Liver (tissue), 9 donors: Measurements from ENCODE around the gene TOM1L2. TPM values are rescaled to one million over a fixed set of nuclear protein-coding genes. Genes with fewer than 3 reads are reported as not detected.

Experiments
- DNase-seq: peaks from one replicate; pipeline ENCODE4 v3.0.0-alpha.2; 2017; ENCODE audit warnings: low spot score
- H3K27ac ChIP-seq, 2 donors: one replicate each; pipeline ENCODE4 v1.7.0; 2013; ENCODE audit warnings: inconsistent platforms in 2 of 2, low read length in 2 of 2, control low read depth in 1 of 2, low read depth in 1 of 2, mild to moderate bottlenecking in 1 of 2
- H3K27me3 ChIP-seq, 4 donors: one replicate each; pipeline versions ENCODE4 v1.6.1 to v1.7.0; 2013; ENCODE audit warnings: low read length in 3 of 4, inconsistent platforms in 1 of 4, mild to moderate bottlenecking in 1 of 4, moderate library complexity in 1 of 4; ENCODE audit not compliant: control insufficient read depth in 4 of 4, insufficient read depth in 4 of 4
- H3K36me3 ChIP-seq, 4 donors: one replicate each; pipeline versions ENCODE4 v1.6.1 to v1.7.0; 2013; ENCODE audit warnings: low read length in 3 of 4, mild to moderate bottlenecking in 3 of 4, low read depth in 1 of 4, moderate library complexity in 1 of 4; ENCODE audit not compliant: control insufficient read depth in 4 of 4, insufficient read depth in 3 of 4
- H3K4me1 ChIP-seq, 4 donors: one replicate each; pipeline versions ENCODE4 v1.6.1 to v1.7.0; 2013; ENCODE audit warnings: low read length in 3 of 4, mild to moderate bottlenecking in 3 of 4, moderate library complexity in 1 of 4; ENCODE audit not compliant: control insufficient read depth in 4 of 4, insufficient read depth in 4 of 4
- H3K4me3 ChIP-seq, 3 donors: one replicate each; pipeline versions ENCODE4 v1.6.1 to v1.7.0; 2013; ENCODE audit warnings: low read length in 3 of 3, control low read depth in 1 of 3, low read depth in 1 of 3, mild to moderate bottlenecking in 1 of 3
- H3K9ac ChIP-seq, 2 donors: one replicate each; pipeline ENCODE4 v1.7.0; 2013; ENCODE audit warnings: low read length in 2 of 2, mild to moderate bottlenecking in 2 of 2, moderate library complexity in 2 of 2, control low read depth in 1 of 2, low read depth in 1 of 2
- H3K9me3 ChIP-seq, 4 donors: one replicate each; pipeline versions ENCODE4 v1.6.1 to v1.7.0; 2013; ENCODE audit warnings: low read length in 3 of 4; ENCODE audit not compliant: control insufficient read depth in 4 of 4
- ATF3 ChIP-seq: IDR thresholded peaks from 2 replicates; pipeline ENCODE4 v1.6.1; 2016; ENCODE audit warnings: antibody characterized with exemption
- EGR1 ChIP-seq, 2 donors: IDR thresholded peaks; 2 replicates each; pipeline ENCODE4 v1.6.1; 2016 to 2018; ENCODE audit warnings: antibody characterized with exemption in 2 of 2, low read depth in 2 of 2
- FOXA1 ChIP-seq: IDR thresholded peaks from 2 replicates; pipeline ENCODE4 v1.6.1; 2016; ENCODE audit warnings: antibody characterized with exemption
- FOXA2 ChIP-seq: IDR thresholded peaks from 2 replicates; pipeline ENCODE4 v1.6.1; 2016; ENCODE audit warnings: antibody characterized with exemption
- GABPA ChIP-seq, 2 donors: IDR thresholded peaks in 1 of 2; conservative IDR thresholded peaks in 1 of 2; 2 replicates each; pipeline ENCODE4 v1.6.1; 2016; ENCODE audit warnings: antibody characterized with exemption in 2 of 2, mild to moderate bottlenecking in 1 of 2, moderate library complexity in 1 of 2
- HNF4A ChIP-seq, 2 donors: conservative IDR thresholded peaks; 2 replicates each; pipeline ENCODE4 v1.6.1; 2016; ENCODE audit warnings: antibody characterized with exemption in 2 of 2, mild to moderate bottlenecking in 2 of 2
- HNF4G ChIP-seq: IDR thresholded peaks from 2 replicates; pipeline ENCODE4 v1.6.1; 2016; ENCODE audit warnings: antibody characterized with exemption
- JUND ChIP-seq, 2 donors: IDR thresholded peaks; 2 replicates each; pipeline ENCODE4 v1.6.1; 2016; ENCODE audit warnings: antibody characterized with exemption in 2 of 2
- NR2F2 ChIP-seq: IDR thresholded peaks from 2 replicates; pipeline ENCODE4 v1.6.1; 2016; ENCODE audit warnings: antibody characterized with exemption
- RAD21 ChIP-seq, 2 donors: IDR thresholded peaks; 2 replicates each; pipeline ENCODE4 v1.6.1; 2016; ENCODE audit warnings: antibody characterized with exemption in 2 of 2, mild to moderate bottlenecking in 2 of 2
- RXRA ChIP-seq, 2 donors: IDR thresholded peaks; 2 replicates each; pipeline ENCODE4 v1.6.1; 2017 to 2018; ENCODE audit warnings: antibody characterized with exemption in 2 of 2, mild to moderate bottlenecking in 1 of 2
- SP1 ChIP-seq: IDR thresholded peaks from 2 replicates; pipeline ENCODE4 v1.6.1; 2018; ENCODE audit warnings: antibody characterized with exemption, mild to moderate bottlenecking
- TAF1 ChIP-seq: conservative IDR thresholded peaks from 2 replicates; pipeline ENCODE4 v1.6.1; 2016; ENCODE audit warnings: antibody characterized with exemption, mild to moderate bottlenecking
- YY1 ChIP-seq: IDR thresholded peaks from 2 replicates; pipeline ENCODE4 v1.6.1; 2016; ENCODE audit warnings: antibody characterized with exemption, mild to moderate bottlenecking
- ZBTB33 ChIP-seq: IDR thresholded peaks from 2 replicates; pipeline ENCODE4 v1.6.1; 2016; ENCODE audit warnings: antibody characterized with exemption
- WGBS: extraction: QIAGEN DNeasy Blood & Tissue Kit; methylation state at CpG from one replicate; pipeline ENCODE4 v1.1.7; 2013; 5-methylcytosine and 5-hydroxymethylcytosine counted together
- polyA plus RNA-seq, 2 donors: library from polyadenylated mRNA; stranded (reverse) in 1 of 2; unstranded in 1 of 2; fragments of 200-250 nt in 1 of 2; fragments of >200 nt in 1 of 2; fragmentation: Nextera tagmentation in 1 of 2; extraction: Ambion mirVana in 1 of 2; gene quantifications; one replicate each; pipeline versions ENCODE4 v1.2.1 to v1.2.3, GENCODE V29; 2013 to 2015
- total RNA-seq, 2 donors: library from RNA; depleted of rRNA; stranded (reverse); fragments of >200 nt; gene quantifications; one replicate each; pipeline ENCODE4 v1.2.3, GENCODE V29; 2014
- TF ChIP-seq, protein P1 (sequence below): IDR thresholded peaks from 2 replicates; pipeline ENCODE4 v1.6.1; 2016; ENCODE audit warnings: antibody characterized with exemption, mild to moderate bottlenecking
- TF ChIP-seq, protein P2 (sequence below): IDR thresholded peaks from 2 replicates; pipeline ENCODE4 v1.6.1; 2016; ENCODE audit warnings: antibody characterized with exemption
- TF ChIP-seq, protein P3 (sequence below): fragments of 150-350 bp; IDR thresholded peaks from 2 replicates; pipeline ENCODE4 v1.5.1; 2017; ENCODE audit warnings: improper control_type of control experiment, low read depth, low read length; ENCODE audit not compliant: missing input control
- donor health status: healthy.
- donor health status: healthy.
- donor health status: healthy.
- donor health status: healthy.
- donor health status: healthy.

TOM1L2 gene
- total and polyA plus RNA-seq, 4 donors, result 5.0 to 24.0 (median 9.3) TPM

DNA sequence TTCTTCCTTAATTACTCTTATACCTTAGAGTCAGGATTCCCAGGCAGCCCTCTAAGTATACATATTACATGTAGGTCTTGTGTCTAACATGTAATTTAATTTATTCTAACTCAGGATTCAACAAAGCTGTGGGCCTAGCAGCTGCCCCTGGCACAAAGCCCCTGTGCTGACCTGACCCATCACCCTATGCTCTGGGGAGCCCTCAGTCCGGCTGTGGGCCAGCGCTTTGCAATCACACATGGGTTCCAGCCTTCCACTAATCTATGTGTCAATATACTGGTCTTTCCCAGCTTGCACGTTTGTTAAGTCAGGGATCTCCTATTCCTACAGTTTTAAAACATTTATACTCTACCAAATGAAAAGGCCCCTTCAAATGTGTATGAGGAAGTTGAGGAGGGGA, 72.7 kb downstream of the TOM1L2 start:
- Histone ChIP-seq H3K27ac (no peak overlapping the region), H3K36me3 (peaks cover 0 to 5% (median 0%) of the 10 kb centered on the region in 4 donors), H3K27me3 (no peaks in the 10 kb centered on the region), H3K9me3 (no peaks in the 10 kb centered on the region), H3K4me1 (peaks cover 8 to 34% (median 24%) of the 10 kb centered on the region in 4 donors), H3K9ac (no peak overlapping the region), H3K4me3 (no peak overlapping the region)
- TF ChIP-seq RAD21 (IDR thresholded peaks at IDR 0.05), result no peak
- peak; percentile 27 for TF ChIP-seq SP1
- peak; percentile 31 to 58 for TF ChIP-seq RXRA (IDR thresholded peaks at IDR 0.05)
- TF ChIP-seq, protein P1, sequence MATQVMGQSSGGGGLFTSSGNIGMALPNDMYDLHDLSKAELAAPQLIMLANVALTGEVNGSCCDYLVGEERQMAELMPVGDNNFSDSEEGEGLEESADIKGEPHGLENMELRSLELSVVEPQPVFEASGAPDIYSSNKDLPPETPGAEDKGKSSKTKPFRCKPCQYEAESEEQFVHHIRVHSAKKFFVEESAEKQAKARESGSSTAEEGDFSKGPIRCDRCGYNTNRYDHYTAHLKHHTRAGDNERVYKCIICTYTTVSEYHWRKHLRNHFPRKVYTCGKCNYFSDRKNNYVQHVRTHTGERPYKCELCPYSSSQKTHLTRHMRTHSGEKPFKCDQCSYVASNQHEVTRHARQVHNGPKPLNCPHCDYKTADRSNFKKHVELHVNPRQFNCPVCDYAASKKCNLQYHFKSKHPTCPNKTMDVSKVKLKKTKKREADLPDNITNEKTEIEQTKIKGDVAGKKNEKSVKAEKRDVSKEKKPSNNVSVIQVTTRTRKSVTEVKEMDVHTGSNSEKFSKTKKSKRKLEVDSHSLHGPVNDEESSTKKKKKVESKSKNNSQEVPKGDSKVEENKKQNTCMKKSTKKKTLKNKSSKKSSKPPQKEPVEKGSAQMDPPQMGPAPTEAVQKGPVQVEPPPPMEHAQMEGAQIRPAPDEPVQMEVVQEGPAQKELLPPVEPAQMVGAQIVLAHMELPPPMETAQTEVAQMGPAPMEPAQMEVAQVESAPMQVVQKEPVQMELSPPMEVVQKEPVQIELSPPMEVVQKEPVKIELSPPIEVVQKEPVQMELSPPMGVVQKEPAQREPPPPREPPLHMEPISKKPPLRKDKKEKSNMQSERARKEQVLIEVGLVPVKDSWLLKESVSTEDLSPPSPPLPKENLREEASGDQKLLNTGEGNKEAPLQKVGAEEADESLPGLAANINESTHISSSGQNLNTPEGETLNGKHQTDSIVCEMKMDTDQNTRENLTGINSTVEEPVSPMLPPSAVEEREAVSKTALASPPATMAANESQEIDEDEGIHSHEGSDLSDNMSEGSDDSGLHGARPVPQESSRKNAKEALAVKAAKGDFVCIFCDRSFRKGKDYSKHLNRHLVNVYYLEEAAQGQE, result no peak
- no peak for TF ChIP-seq ZBTB33
- TF ChIP-seq HNF4G, result no peak
- peak; percentile 39 for TF ChIP-seq NR2F2
- DNase-seq, result no peak
- 36% methylated on average over 3 of the region's 3 CpGs for WGBS

GRCh38 chr17:17898673-17899072, 73.5 kb downstream of the TOM1L2 start:
- Histone ChIP-seq H3K4me1 (peaks cover 8 to 33% (median 24%) of the 10 kb centered on the region in 4 donors), H3K9ac (no peak overlapping the region), H3K4me3 (no peak overlapping the region), H3K9me3 (no peaks in the 10 kb centered on the region), H3K27ac (no peak overlapping the region), H3K27me3 (no peaks in the 10 kb centered on the region), H3K36me3 (peaks cover 0 to 9% (median 0%) of the 10 kb centered on the region in 4 donors)
- 97% methylated on average over 2 of the region's 2 CpGs for WGBS
- DNase-seq, result no peak
- no peak for TF ChIP-seq NR2F2
- no peak for TF ChIP-seq YY1
- no peak for TF ChIP-seq JUND (IDR thresholded peaks at IDR 0.05)
- no peak for TF ChIP-seq RAD21 (IDR thresholded peaks at IDR 0.05)
- TF ChIP-seq, protein P2, sequence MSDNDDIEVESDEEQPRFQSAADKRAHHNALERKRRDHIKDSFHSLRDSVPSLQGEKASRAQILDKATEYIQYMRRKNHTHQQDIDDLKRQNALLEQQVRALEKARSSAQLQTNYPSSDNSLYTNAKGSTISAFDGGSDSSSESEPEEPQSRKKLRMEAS, result no peak
- TF ChIP-seq SP1, result no peak
- TF ChIP-seq RXRA (IDR thresholded peaks at IDR 0.05), result no peak
- TF ChIP-seq, protein P3, sequence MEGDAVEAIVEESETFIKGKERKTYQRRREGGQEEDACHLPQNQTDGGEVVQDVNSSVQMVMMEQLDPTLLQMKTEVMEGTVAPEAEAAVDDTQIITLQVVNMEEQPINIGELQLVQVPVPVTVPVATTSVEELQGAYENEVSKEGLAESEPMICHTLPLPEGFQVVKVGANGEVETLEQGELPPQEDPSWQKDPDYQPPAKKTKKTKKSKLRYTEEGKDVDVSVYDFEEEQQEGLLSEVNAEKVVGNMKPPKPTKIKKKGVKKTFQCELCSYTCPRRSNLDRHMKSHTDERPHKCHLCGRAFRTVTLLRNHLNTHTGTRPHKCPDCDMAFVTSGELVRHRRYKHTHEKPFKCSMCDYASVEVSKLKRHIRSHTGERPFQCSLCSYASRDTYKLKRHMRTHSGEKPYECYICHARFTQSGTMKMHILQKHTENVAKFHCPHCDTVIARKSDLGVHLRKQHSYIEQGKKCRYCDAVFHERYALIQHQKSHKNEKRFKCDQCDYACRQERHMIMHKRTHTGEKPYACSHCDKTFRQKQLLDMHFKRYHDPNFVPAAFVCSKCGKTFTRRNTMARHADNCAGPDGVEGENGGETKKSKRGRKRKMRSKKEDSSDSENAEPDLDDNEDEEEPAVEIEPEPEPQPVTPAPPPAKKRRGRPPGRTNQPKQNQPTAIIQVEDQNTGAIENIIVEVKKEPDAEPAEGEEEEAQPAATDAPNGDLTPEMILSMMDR, result no peak
- TF ChIP-seq ATF3, result no peak
- no peak for TF ChIP-seq HNF4G
- TF ChIP-seq HNF4A (conservative IDR thresholded peaks at IDR 0.05), result no peak
- no peak for TF ChIP-seq EGR1 (IDR thresholded peaks at IDR 0.05; ENCODE audit: low read depth in 2 of 2)
- TF ChIP-seq FOXA2, result no peak
- TF ChIP-seq, protein P1, result no peak
- no peak for TF ChIP-seq GABPA (IDR thresholded peaks at IDR 0.05 in 1 of 2, conservative IDR thresholded peaks at IDR 0.05 in 1 of 2)
- no peak for TF ChIP-seq TAF1
- TF ChIP-seq FOXA1, result no peak
- TF ChIP-seq ZBTB33, result no peak
